ENCODE data around the gene SP140L. TPM values are rescaled to one million over a fixed set of nuclear protein-coding genes. Genes with fewer than 3 reads are reported as not detected.
"Not testable (repeated sequence)": the region's sequence is repeated elsewhere in the genome, so short reads cannot be mapped to it uniquely, and the experiment has no call there.

SP140L gene
- total and polyA plus RNA-seq, 2 of the 8 experiments (the other 6 are each of a cell fraction or from before 2014, with no cell fraction given), result 0.36 to 1.5 TPM

DNA sequence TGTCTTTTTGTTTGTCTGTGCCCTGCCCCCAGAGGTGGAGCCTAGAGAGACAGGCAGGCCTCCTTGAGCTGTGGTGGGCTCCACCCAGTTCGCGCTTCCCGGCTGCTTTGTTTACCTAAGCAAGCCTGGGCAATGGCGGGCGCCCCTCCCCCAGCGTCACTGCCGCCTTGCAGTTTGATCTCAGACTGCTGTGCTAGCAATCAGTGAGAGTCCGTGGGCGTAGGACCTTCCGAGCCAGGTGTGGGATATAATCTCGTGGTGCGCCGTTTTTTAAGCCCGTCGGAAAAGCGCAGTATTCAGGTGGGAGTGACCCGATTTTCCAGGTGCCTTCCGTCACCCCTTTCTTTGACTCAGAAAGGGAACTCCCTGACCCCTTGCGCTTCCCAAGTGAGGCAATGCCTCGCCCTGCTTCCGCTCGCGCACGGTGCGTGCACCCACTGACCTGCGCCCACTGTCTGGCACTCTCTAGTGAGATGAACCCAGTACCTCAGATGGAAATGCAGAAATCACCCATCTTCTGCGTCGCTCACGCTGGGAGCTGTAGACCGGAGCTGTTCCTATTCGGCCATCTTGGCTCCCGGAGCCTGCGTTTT lies 15.0 kb downstream of the SP140L start:
- H3K56ac ChIP-seq (replicated peaks; ENCODE audit: insufficient read length, low read depth, low read length); H3K36me3 ChIP-seq (ENCODE audit: control insufficient read depth in 2 of 4, insufficient read depth in 4 of 4, low read length in 3 of 4); H2AK5ac ChIP-seq (ENCODE audit: low read depth, low read length); H4K91ac ChIP-seq (replicated peaks; ENCODE audit: insufficient read length, low read length); H3K9me3 ChIP-seq (ENCODE audit: insufficient read depth in 2 of 2, low read depth in 1 of 2, low read length in 1 of 2); H2BK120ac ChIP-seq (replicated peaks; ENCODE audit: low read depth, low read length); H3K4me2 ChIP-seq (ENCODE audit: insufficient read depth in 1 of 2, low read depth in 2 of 2, low read length in 2 of 2); H2BK5ac ChIP-seq (ENCODE audit: low read depth, low read length); H2BK15ac ChIP-seq (ENCODE audit: low read length); H3K4me1 ChIP-seq (replicated peaks in 1 of 4; ENCODE audit: control insufficient read depth in 3 of 4, insufficient read depth in 4 of 4, low read length in 3 of 4); H3K9ac ChIP-seq (replicated peaks in 1 of 4; ENCODE audit: extremely low read depth in 1 of 4, low read depth in 3 of 4, low read length in 3 of 4); H4K5ac ChIP-seq (ENCODE audit: insufficient read length, low read depth, low read length); H4K20me1 ChIP-seq (replicated peaks in 1 of 2; ENCODE audit: control insufficient read depth in 1 of 2, insufficient read depth in 2 of 2, low read length in 2 of 2); H3K23ac ChIP-seq (ENCODE audit: insufficient read length); H3K27ac ChIP-seq (ENCODE audit: low read depth, low read length); H3K27me3 ChIP-seq (replicated peaks in 1 of 4; ENCODE audit: control insufficient read depth in 3 of 4, extremely low read depth in 1 of 4, insufficient read depth in 3 of 4, low read length in 3 of 4); H2BK12ac ChIP-seq (ENCODE audit: low read depth, low read length); H3K79me2 ChIP-seq (ENCODE audit: control insufficient read depth in 1 of 2, insufficient read depth in 2 of 2, low read length in 2 of 2); H3K18ac ChIP-seq (ENCODE audit: extremely low read depth, low read length); H2BK20ac ChIP-seq (ENCODE audit: low read length); FAIRE-seq; H3K23me2 ChIP-seq (ENCODE audit: low read depth, low read length); H3K14ac ChIP-seq (ENCODE audit: insufficient read length); H2AFZ ChIP-seq (ENCODE audit: low read length); H3K79me1 ChIP-seq (ENCODE audit: low read depth, low read length); H3K4ac ChIP-seq (replicated peaks; ENCODE audit: insufficient read length, low read depth, low read length); H4K8ac ChIP-seq (ENCODE audit: extremely low read depth, insufficient read depth, low read length): not testable (repeated sequence)
- whole genome bisulfite sequencing, 2 experiments (ENCODE audit: extremely low coverage in 1 of 2, insufficient coverage in 1 of 2, insufficient read length in 1 of 2, insufficient replicate concordance in 2 of 2, low coverage in 1 of 2, low lambda C conversion rate in 2 of 2, missing lambda C conversion rate in 1 of 2), result 92% methylated on average over 25 of the region's 33 CpGs; no CpG with 5 or more reads in 1 of the 2 experiments
- H3K4me3 ChIP-seq (ENCODE audit: extremely low read depth in 1 of 4, insufficient read depth in 2 of 4, low read depth in 3 of 4, low read length in 4 of 4), result peak overlapping the region in 1 of 4 experiments; percentile 21; a peak in 1 of 8 replicates
- POLR2A ChIA-PET (ENCODE audit: partially characterized antibody), result interaction anchor here (1.2 kb wide), 1 partner anchor 9 kb away, joined by 3 read pairs; no protein-coding TSS in a partner anchor
- CTCF ChIA-PET (ENCODE audit: partially characterized antibody), result interaction anchor here (0.7 kb wide), 1 partner anchor 540 kb away, joined by 3 read pairs; no protein-coding TSS in a partner anchor
- DNase-seq (ENCODE audit: low read depth in 1 of 2, low spot score in 2 of 2), result peak in 1 of 2 experiments; percentile 54

All from H1 (cell line).